Body of pancreas (tissue), 4 donors: Measurements from ENCODE around the gene STARD9.

Experiments
- CTCF ChIP-seq, 7 experiments: fragments of 450-650 bp in 4 of 7; fragments of 200-600 bp in 3 of 7; sonication (generic) in 3 of 7; IDR thresholded peaks; one replicate each; pipeline ENCODE4 v1.5.1; 2016 to 2019; ENCODE audit warnings: antibody characterized with exemption in 7 of 7
- POLR2A ChIP-seq, 3 donors: fragments of 450-650 bp; IDR thresholded peaks; one replicate each; pipeline ENCODE4 v1.6.1; 2016; ENCODE audit warnings: antibody characterized with exemption in 3 of 3, mild to moderate bottlenecking in 2 of 3

DNA sequence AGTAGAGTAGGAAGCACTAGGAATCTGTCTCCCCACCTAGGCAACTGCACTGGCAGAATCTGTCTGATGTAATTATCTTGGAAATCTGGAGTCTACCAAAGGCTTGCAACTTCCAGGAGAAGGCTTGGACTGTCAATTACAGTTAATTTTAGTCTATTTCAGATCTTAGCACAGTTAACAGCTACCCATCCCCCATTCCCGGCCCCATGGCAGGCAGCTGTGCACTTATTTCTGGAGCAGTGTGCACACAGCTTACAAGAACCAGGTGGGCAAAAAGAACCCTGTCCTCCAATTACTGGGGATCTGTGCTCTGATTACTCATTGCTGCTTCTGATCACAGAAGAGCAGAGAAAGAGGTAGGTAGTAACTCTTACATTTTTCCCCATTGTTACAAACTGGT is 173.9 kb downstream of the STARD9 start:
- TF ChIP-seq CTCF (IDR thresholded peaks at IDR 0.05) (no peak), POLR2A (IDR thresholded peaks at IDR 0.05) (no peak)
